ENCODE results near the gene STXBP4. TPM values are rescaled to one million over a fixed set of nuclear protein-coding genes. Genes with fewer than 3 reads are reported as not detected.

The STXBP4 gene
- polyA plus RNA-seq, 1 donor (not counting 4 experiments of a cell fraction or from before 2014, with no cell fraction given), result 4.2 TPM

DNA sequence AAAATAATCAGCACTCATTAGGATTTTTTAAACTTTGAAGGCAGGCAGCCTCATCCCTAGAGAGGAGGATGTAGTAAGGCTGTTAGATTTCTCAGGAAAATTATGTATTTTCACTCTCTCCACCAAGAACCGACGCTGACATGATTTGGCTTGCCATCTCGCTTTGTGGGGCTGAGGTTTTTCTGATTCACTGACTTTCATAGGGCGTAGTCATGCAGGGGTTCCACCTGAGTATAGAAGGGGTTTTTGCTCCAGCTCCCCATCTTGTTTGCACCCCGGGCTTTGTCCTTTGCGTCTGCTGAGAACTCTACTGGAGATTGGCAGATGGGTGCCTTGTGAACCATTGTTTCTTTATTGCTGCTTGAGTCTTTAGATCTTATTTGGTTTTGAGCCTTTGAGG is 47.7 kb upstream of the STXBP4 start:
- Histone ChIP-seq H3K9me1 (ENCODE audit: control insufficient read depth, extremely low read depth, insufficient read depth, low read length) (no peaks in the 10 kb centered on the region), H3K79me2 (ENCODE audit: control insufficient read depth, insufficient read depth, low read length) (no peaks in the 10 kb centered on the region), H2AFZ (ENCODE audit: control insufficient read depth, low read length) (no peak overlapping the region), H3K4me3 (ENCODE audit: control insufficient read depth in 2 of 3, extremely low read depth in 1 of 3, insufficient read depth in 2 of 3, low read depth in 1 of 3, low read length in 3 of 3) (no peak overlapping the region), H3K9me3 (ENCODE audit: control insufficient read depth, low read depth, low read length) (no peaks in the 10 kb centered on the region), H3K4me1 (ENCODE audit: control insufficient read depth, extremely low read depth, insufficient read depth, low read length) (no peaks in the 10 kb centered on the region), H4K20me1 (ENCODE audit: control insufficient read depth, extremely low read depth, insufficient read depth, low read length) (no peaks in the 10 kb centered on the region), H3K9ac (ENCODE audit: control insufficient read depth, extremely low read depth, insufficient read depth, low read length) (no peak overlapping the region), H3K27me3 (ENCODE audit: control insufficient read depth, extremely low read depth, insufficient read depth, low read length) (no peaks in the 10 kb centered on the region), H3K4me2 (ENCODE audit: control insufficient read depth, extremely low read depth, insufficient read depth, low read depth, low read length) (no peak overlapping the region), H3K36me3 (ENCODE audit: control insufficient read depth in 2 of 2, extremely low read depth in 1 of 2, insufficient read depth in 2 of 2, low read length in 2 of 2) (peaks cover 7 to 10% of the 10 kb centered on the region in 2 experiments), H3K27ac (ENCODE audit: control insufficient read depth, insufficient read depth, low read length) (no peak overlapping the region)
- DNase-seq (ENCODE audit: low read depth, low spot score) (no peak), FAIRE-seq (no peak)
- dilution Hi-C loops (cut with MboI; ENCODE audit: extremely low pct_ligation_motif_present, low sequenced_read_pairs), result no loop called here
- TF ChIP-seq, protein P1, sequence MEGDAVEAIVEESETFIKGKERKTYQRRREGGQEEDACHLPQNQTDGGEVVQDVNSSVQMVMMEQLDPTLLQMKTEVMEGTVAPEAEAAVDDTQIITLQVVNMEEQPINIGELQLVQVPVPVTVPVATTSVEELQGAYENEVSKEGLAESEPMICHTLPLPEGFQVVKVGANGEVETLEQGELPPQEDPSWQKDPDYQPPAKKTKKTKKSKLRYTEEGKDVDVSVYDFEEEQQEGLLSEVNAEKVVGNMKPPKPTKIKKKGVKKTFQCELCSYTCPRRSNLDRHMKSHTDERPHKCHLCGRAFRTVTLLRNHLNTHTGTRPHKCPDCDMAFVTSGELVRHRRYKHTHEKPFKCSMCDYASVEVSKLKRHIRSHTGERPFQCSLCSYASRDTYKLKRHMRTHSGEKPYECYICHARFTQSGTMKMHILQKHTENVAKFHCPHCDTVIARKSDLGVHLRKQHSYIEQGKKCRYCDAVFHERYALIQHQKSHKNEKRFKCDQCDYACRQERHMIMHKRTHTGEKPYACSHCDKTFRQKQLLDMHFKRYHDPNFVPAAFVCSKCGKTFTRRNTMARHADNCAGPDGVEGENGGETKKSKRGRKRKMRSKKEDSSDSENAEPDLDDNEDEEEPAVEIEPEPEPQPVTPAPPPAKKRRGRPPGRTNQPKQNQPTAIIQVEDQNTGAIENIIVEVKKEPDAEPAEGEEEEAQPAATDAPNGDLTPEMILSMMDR (optimal IDR thresholded peaks at IDR 0.05 in 1 of 3, IDR thresholded peaks at IDR 0.05 in 1 of 3, conservative IDR thresholded peaks at IDR 0.05 in 1 of 3; ENCODE audit: extremely low read depth in 1 of 3, insufficient read depth in 2 of 3, low read length in 3 of 3), result no peak
- TF ChIP-seq EZH2 (IDR thresholded peaks at IDR 0.05; ENCODE audit: low read length), result no peak

DNA sequence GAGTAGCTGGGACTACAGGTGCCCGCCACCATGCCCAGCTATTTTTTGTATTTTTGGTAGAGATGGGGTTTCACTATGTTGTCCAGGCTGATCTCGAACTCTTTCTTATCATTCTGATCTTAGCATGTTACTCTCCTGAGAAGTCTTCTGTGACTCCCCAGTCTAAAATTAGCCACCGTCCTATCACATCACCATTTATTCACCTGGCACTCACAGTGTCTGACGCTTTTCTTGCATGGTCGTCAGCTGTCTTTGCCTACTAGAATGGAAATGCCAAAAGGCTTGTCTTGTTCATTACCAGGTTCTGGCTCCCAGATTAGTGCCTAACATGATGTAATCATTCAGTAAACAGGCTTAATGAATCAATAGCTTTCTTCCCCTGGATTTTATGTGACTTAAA is 44.2 kb upstream of the STXBP4 start:
- peaks cover 8 to 13% of the 10 kb centered on the region in 2 experiments for H3K36me3 ChIP-seq (ENCODE audit: control insufficient read depth in 2 of 2, extremely low read depth in 1 of 2, insufficient read depth in 2 of 2, low read length in 2 of 2)
- no peaks in the 10 kb centered on the region for H3K4me1 ChIP-seq (ENCODE audit: control insufficient read depth, extremely low read depth, insufficient read depth, low read length)
- no peak overlapping the region for H3K4me3 ChIP-seq (ENCODE audit: control insufficient read depth in 2 of 3, extremely low read depth in 1 of 3, insufficient read depth in 2 of 3, low read depth in 1 of 3, low read length in 3 of 3)
- H3K9me1 ChIP-seq (ENCODE audit: control insufficient read depth, extremely low read depth, insufficient read depth, low read length), result no peaks in the 10 kb centered on the region
- no peak overlapping the region for H2AFZ ChIP-seq (ENCODE audit: control insufficient read depth, low read length)
- no peaks in the 10 kb centered on the region for H3K27me3 ChIP-seq (ENCODE audit: control insufficient read depth, extremely low read depth, insufficient read depth, low read length)
- H4K20me1 ChIP-seq (ENCODE audit: control insufficient read depth, extremely low read depth, insufficient read depth, low read length), result no peaks in the 10 kb centered on the region
- FAIRE-seq, result no peak
- H3K79me2 ChIP-seq (ENCODE audit: control insufficient read depth, insufficient read depth, low read length), result no peaks in the 10 kb centered on the region
- dilution Hi-C loops (cut with MboI; ENCODE audit: extremely low pct_ligation_motif_present, low sequenced_read_pairs), result no loop called here
- DNase-seq (ENCODE audit: low read depth, low spot score), result no peak
- no peak overlapping the region for H3K4me2 ChIP-seq (ENCODE audit: control insufficient read depth, extremely low read depth, insufficient read depth, low read depth, low read length)
- no peak for TF ChIP-seq EZH2 (IDR thresholded peaks at IDR 0.05; ENCODE audit: low read length)
- TF ChIP-seq, protein P1 (optimal IDR thresholded peaks at IDR 0.05 in 1 of 3, IDR thresholded peaks at IDR 0.05 in 1 of 3, conservative IDR thresholded peaks at IDR 0.05 in 1 of 3; ENCODE audit: extremely low read depth in 1 of 3, insufficient read depth in 2 of 3, low read length in 3 of 3), result no peak
- H3K9ac ChIP-seq (ENCODE audit: control insufficient read depth, extremely low read depth, insufficient read depth, low read length), result no peak overlapping the region
- no peak overlapping the region for H3K27ac ChIP-seq (ENCODE audit: control insufficient read depth, insufficient read depth, low read length)
- no peaks in the 10 kb centered on the region for H3K9me3 ChIP-seq (ENCODE audit: control insufficient read depth, low read depth, low read length)
